GM19397 (cell line): ENCODE data around the gene USPL1.

Experiments
- ATAC-seq: cut with Tn5 transposase; IDR thresholded peaks from one replicate; pipeline ENCODE4 v1.9.1; 2021; ENCODE audit warnings: mild to moderate bottlenecking, moderate library complexity; ENCODE audit not compliant: unreplicated experiment

Gene USPL1

GRCh38 chr13:30692113-30692512 is 74.4 kb downstream of the USPL1 start:
- ATAC-seq: no peak

GRCh38 chr13:30696278-30697176 is 78.8 kb downstream of the USPL1 start:
- ATAC-seq: no peak

- ATAC-seq: no peak
Measured at GRCh38 chr13:30697177-30697953, 79.6 kb downstream of the USPL1 start.

- ATAC-seq: no peak
Measured at GRCh38 chr13:30697996-30698401, 80.3 kb downstream of the USPL1 start.

- no peak for ATAC-seq
Measured at GRCh38 chr13:30698488-30699005, 80.8 kb downstream of the USPL1 start.

GRCh38 chr13:30700364-30700763 is 82.6 kb downstream of the USPL1 start:
- no peak for ATAC-seq

- no peak for ATAC-seq
Measured at GRCh38 chr13:30702006-30702405, 84.3 kb downstream of the USPL1 start.

GRCh38 chr13:30704596-30704995 is 86.9 kb downstream of the USPL1 start:
- ATAC-seq: no peak

GRCh38 chr13:30705680-30706079 is 88.0 kb downstream of the USPL1 start:
- ATAC-seq: no peak

GRCh38 chr13:30708541-30708940 is 90.8 kb downstream of the USPL1 start:
- ATAC-seq: no peak
